HEK293 (cell line): ENCODE results near the gene CSMD2.

ENCODE experiments used
- CTCF ChIP-seq: fragments of 450-650 bp; formaldehyde crosslinking; IDR thresholded peaks from 2 replicates; pipeline ENCODE4 v1.5.1; 2016; ENCODE audit warnings: missing biosample characterization, missing genetic modification characterization
- ZSCAN16 ChIP-seq: fragments of 450-650 bp; formaldehyde crosslinking; IDR thresholded peaks from 2 replicates; pipeline ENCODE4 v1.5.1; 2016; ENCODE audit warnings: missing biosample characterization, missing genetic modification characterization
- ZSCAN18 ChIP-seq: fragments of 450-650 bp; formaldehyde crosslinking; IDR thresholded peaks from 2 replicates; pipeline ENCODE4 v1.5.1; 2016; ENCODE audit warnings: missing biosample characterization, missing genetic modification characterization

GRCh38 chr1:33930346-33931110 is 234.5 kb downstream of the CSMD2 start:
- TF ChIP-seq CTCF (tag by site-specific recombination) (no peak), ZSCAN16 (tag by site-specific recombination) (no peak), ZSCAN18 (tag by site-specific recombination) (no peak)
